ENCODE results near the gene RYR3.

RYR3 gene

DNA sequence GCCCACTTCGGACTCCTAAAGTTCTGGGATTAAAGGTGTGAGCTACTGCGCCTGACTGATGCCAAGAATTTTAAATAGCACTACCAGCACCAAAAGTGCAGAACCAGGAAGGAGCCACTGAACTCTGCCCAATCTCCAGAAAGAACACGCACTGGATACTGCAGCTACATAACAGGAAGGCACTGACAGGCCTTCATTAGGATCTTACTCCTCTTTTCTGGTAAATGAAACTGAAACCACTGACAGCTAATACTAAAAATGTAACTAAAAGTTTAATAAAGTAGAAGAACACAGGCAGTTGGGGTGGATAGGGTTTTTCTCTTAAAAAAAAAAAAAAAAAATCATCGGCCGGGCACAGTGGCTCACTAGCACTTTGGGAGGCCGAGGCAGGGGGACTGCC is 583.4 kb downstream of the RYR3 start:
- DNase-seq (ENCODE audit: low spot score) = no peak

DNA sequence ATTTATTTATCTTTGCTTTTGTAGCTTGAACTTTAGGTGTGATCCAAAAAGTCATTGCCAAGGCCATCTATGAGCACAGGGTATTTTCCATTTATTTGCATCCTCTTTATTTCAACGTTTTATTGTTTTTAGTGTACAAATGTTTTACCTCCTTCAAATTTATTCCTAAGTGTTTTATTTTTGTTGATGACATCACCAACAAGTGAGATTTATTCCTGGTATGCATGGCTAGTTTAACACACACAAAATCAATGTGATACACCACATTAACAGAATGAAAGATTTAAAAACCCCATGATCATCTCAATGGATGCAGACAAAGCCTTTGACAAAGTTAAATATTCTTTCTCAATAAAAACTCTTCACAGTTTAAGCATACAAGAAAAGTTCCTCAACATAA is 591.3 kb downstream of the RYR3 start:
- no peak for DNase-seq (ENCODE audit: low spot score)

DNA sequence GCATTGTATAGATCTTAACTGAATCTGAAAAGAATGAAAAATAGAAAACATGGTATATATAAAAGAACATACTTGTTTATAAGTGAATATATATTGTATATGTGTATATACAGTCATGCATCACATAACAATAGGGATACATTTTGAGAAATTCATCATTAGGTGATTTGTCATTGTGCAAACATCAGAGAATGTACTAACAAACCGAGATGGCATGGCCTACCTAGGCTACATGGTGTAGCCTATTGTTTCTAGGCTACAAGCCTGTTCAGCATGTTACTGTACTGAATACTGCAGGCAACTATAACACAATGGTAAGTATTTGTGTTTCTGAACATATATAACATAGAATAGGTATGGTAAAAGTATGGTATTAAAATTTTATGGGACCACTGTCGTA is 592.9 kb downstream of the RYR3 start:
- DNase-seq (ENCODE audit: low spot score) = no peak

DNA sequence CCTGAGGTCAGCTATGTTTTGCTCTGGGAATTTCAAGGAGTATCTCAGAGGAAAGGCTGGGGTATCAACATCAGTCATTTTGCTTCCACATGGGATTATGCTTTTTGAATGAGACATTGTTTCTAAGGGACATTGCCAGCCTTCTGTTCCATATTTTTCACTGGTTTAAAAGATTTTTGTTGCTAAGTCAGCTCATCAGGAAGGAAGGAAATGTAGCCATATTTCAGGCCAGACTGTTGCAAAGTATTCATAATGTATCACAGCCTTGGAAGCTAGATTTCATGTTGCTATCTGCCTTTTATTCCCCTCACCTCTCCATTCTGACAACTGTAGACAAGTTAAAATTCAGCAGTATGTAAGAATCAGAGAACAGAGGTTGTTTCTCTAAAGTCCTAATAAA is 596.6 kb downstream of the RYR3 start:
- no peak for DNase-seq (ENCODE audit: low spot score)

DNA sequence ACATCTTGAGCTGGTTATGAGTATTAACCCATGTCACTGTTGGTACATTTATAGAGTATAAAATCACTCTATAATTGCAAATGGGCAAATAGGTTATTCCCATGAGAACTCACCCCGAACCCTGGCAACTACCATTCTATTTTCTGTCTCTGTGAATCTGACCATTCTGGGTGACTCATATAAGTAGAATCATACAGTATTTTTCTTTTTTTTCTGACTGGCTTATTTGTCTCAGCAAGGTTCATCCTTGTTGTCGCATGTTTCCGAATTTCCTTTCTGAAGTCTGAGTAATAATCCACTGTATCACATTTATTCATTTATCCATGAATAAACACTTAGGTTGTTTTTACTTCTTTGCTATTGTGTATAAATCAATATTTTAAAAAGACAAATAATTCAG is 597.6 kb downstream of the RYR3 start:
- no peak for DNase-seq (ENCODE audit: low spot score)

DNA sequence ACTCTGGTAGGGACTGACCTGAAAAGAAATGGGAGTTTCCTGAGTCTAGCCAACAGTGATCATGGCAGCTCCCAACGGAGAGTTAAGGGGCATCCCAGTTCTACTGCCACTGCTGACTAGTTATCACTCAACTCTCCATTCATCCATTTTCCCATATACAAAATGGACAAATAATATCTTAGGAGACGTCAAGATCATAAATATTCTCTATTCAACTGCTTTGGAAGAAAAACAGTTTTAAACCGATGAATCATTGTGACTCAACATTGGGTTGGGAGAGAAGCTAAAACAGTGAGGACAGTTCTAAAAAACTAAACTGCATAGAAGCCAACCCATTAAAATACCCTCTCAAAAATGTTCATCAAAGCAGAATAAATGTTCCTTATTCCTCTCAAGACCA is 600.0 kb downstream of the RYR3 start:
- peak; percentile 56 for DNase-seq (ENCODE audit: low spot score)

DNA sequence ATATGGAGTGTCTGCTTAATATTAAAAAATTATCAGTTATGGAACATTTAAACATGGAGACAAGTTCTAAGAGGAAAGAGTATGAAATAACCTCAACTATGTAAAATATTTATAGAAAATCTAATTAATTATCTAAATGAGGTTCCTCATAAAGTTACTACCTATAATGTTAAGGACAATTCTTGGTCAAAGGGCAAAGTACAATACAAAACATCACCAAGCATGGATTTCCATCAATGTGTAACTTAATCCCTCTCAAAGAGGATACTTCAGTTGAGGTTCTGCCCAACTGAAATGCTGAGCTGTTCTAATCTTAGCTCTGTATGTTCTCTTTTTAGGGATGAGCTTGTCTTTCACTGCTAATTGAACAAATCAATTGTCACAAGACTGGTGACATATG is 601.6 kb downstream of the RYR3 start:
- no peak for DNase-seq (ENCODE audit: low spot score)

DNA sequence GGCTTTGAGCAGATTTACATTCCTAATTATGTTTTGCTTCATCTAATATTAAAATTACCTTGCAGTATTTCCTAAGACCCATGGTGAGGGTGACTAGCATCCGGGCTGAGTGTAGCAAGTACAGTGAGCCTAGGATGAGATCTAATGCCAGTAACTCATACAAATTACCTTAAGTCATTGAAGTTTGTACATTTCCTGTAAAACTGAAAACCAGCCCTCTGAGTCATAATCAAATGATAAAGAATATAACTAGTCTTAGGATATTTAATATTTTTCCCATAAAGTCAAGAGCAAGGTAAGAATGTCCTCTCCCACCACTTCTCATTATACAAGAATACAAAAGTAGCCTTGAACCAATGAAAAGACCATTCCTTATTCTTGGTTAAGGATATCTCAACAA is 602.7 kb downstream of the RYR3 start:
- no peak for DNase-seq (ENCODE audit: low spot score)

All from AG08395 (cell line).